ENCODE data around the gene PPP2R2C. TPM values are rescaled to one million over a fixed set of nuclear protein-coding genes. Genes with fewer than 3 reads are reported as not detected.

Gene PPP2R2C
- total RNA-seq, 1 experiment from 2014 or later, result 8.1 TPM

GRCh38 chr4:6295495-6295894 is 176.9 kb downstream of the PPP2R2C start:
- Histone ChIP-seq H2AK5ac (ENCODE audit: insufficient read length, low read length) (no peak overlapping the region), H4K91ac (ENCODE audit: insufficient read length, low read depth, low read length) (no peak overlapping the region), H2AFZ (ENCODE audit: low read length) (no peak overlapping the region), H3K23ac (ENCODE audit: insufficient read length, low read depth, low read length) (no peak overlapping the region), H4K20me1 (ENCODE audit: control insufficient read depth, insufficient read depth, insufficient read length) (no peaks in the 10 kb centered on the region), H3K27ac (ENCODE audit: insufficient read length, low read depth, low read length) (no peak overlapping the region), H3K9ac (ENCODE audit: extremely low read depth, insufficient read length, low read length) (no peak overlapping the region), H3K27me3 (ENCODE audit: insufficient read depth, low read length) (no peaks in the 10 kb centered on the region), H2BK15ac (ENCODE audit: low read depth, low read length) (no peak overlapping the region), H3K18ac (ENCODE audit: insufficient read length, low read depth, low read length) (no peak overlapping the region), H2BK20ac (ENCODE audit: low read depth, low read length, poor library complexity, severe bottlenecking) (no peak overlapping the region), H4K8ac (replicated peaks; ENCODE audit: insufficient read length, low read depth, low read length) (no peak overlapping the region), H3K23me2 (ENCODE audit: insufficient read length, low read depth, low read length, poor library complexity, severe bottlenecking) (no peaks in the 10 kb centered on the region), H4K5ac (ENCODE audit: insufficient read length, low read depth, low read length) (no peak overlapping the region), H3K56ac (ENCODE audit: insufficient read length, low read depth, low read length) (no peak overlapping the region), H3K4me2 (ENCODE audit: insufficient read depth, insufficient read length, low read length) (no peak overlapping the region), H3K9me3 (ENCODE audit: control insufficient read depth, low read depth, low read length) (no peaks in the 10 kb centered on the region), H2BK5ac (ENCODE audit: insufficient read length, low read length) (no peak overlapping the region), H3K4me1 (ENCODE audit: insufficient read depth, low read length) (no peaks in the 10 kb centered on the region), H3T11ph (ENCODE audit: low read length) (no peak overlapping the region), H2BK120ac (ENCODE audit: low read depth, low read length, poor library complexity, severe bottlenecking) (no peak overlapping the region), H3K79me2 (ENCODE audit: insufficient read depth, low read length) (no peaks in the 10 kb centered on the region), H3K79me1 (ENCODE audit: insufficient read depth, low read depth, low read length, poor library complexity, severe bottlenecking) (no peaks in the 10 kb centered on the region), H2BK12ac (ENCODE audit: insufficient read length, low read depth, low read length) (no peak overlapping the region), H3K14ac (ENCODE audit: insufficient read depth, low read length) (no peak overlapping the region), H3K4ac (ENCODE audit: low read depth, low read length) (no peak overlapping the region)
- Mint-ChIP-seq H3K27ac (peak overlapping the region in 2 of 3 experiments; percentile 34 to 88; a peak in 3 of 7 replicates), H3K4me1 (no peaks in the 10 kb centered on the region), H3K9me3 (no peaks in the 10 kb centered on the region; a peak in 1 of 5 replicates), H3K36me3 (ENCODE audit: insufficient read depth in 1 of 3, low read depth in 3 of 3) (peaks cover 14 to 30% (median 29%) of the 10 kb centered on the region in 3 experiments; a peak in 6 of 7 replicates), H3K4me3 (no peak overlapping the region), H3K27me3 (ENCODE audit: low read depth) (no peaks in the 10 kb centered on the region)
- WGBS (ENCODE audit: extremely low coverage, insufficient read length, low lambda C conversion rate), result no CpG with 5 or more reads among the region's 14 CpGs
- no peak for DNase-seq
- no peak for TF ChIP-seq CTCF (conservative IDR thresholded peaks at IDR 0.05)

Data from H9 (cell line).